Breast epithelium (tissue), 3 donors: ENCODE measurements around the gene SPACA7.

Source experiments
- POLR2A ChIP-seq: fragments of 450-650 bp; IDR thresholded peaks from one replicate; pipeline ENCODE4 v1.6.1; 2016; ENCODE audit warnings: antibody characterized with exemption, mild to moderate bottlenecking, moderate library complexity
- TF ChIP-seq, protein P1 (sequence below), 3 donors: fragments of 450-650 bp; IDR thresholded peaks; one replicate each; pipeline ENCODE4 v1.5.1; 2016 to 2017; ENCODE audit warnings: antibody characterized with exemption in 3 of 3, mild to moderate bottlenecking in 3 of 3, moderate library complexity in 3 of 3

GRCh38 chr13:112479389-112479788 lies 103.2 kb downstream of the SPACA7 start:
- TF ChIP-seq POLR2A = no peak
- TF ChIP-seq, protein P1, sequence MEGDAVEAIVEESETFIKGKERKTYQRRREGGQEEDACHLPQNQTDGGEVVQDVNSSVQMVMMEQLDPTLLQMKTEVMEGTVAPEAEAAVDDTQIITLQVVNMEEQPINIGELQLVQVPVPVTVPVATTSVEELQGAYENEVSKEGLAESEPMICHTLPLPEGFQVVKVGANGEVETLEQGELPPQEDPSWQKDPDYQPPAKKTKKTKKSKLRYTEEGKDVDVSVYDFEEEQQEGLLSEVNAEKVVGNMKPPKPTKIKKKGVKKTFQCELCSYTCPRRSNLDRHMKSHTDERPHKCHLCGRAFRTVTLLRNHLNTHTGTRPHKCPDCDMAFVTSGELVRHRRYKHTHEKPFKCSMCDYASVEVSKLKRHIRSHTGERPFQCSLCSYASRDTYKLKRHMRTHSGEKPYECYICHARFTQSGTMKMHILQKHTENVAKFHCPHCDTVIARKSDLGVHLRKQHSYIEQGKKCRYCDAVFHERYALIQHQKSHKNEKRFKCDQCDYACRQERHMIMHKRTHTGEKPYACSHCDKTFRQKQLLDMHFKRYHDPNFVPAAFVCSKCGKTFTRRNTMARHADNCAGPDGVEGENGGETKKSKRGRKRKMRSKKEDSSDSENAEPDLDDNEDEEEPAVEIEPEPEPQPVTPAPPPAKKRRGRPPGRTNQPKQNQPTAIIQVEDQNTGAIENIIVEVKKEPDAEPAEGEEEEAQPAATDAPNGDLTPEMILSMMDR (IDR thresholded peaks at IDR 0.05) = no peak
